Ramos (cell line): Measurements from ENCODE around the gene TMEM132C.

Experiments
- in situ Hi-C: fragments of 300-500 bp; cut with MboI; formaldehyde crosslinking; loops from one replicate; pipeline ENCODE4 v1.14.3; 2022; ENCODE audit warnings: low sequenced_read_pairs; ENCODE audit not compliant: unreplicated experiment

Gene TMEM132C

GRCh38 chr12:128637642-128638606 is 371.0 kb downstream of the TMEM132C start:
- in situ Hi-C loops: loop anchor here (25.0 kb wide), 1 partner anchor 1274 kb away; the partner anchor contains the start of gene TMEM132D

DNA sequence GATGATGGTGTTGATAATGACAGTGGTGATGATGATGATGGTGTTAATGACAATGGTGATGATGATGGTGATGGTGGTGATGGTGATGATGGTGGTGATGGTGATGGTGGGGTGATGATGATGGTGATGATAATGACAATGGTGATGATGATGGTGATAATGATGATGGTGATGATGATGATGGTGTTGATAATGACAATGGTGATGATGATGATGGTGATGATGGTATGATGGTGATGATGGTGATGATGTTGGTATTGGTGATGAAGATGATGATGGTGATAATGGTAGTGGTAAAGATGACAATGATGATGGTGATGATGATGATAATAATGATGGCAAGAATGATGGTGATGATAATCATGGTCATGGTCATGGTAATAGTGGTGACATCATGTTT is 372.1 kb downstream of the TMEM132C start:
- in situ Hi-C loops: loop anchor here (25.0 kb wide), 1 partner anchor 1273 kb away; the partner anchor contains the start of gene TMEM132D

DNA sequence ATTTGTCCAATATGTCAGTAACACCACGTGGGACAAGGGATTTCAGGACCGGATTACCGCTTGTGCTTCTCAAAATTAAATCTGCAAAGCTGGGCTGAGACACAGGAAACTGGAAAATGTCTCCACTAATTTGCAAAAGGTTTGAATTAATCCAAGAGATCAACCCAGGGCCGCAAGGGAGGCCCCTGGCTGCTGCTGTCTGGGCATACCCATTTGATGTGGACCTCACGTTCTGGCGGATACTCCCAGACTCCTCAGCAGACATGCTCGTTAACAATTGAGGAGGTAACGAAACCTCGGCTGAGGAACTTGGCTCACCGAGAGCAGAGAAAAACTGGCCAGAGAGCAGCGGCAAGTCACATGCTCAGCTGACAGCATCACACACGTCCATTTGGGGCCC is 376.2 kb downstream of the TMEM132C start:
- in situ Hi-C loops: loop anchor here (25.0 kb wide), 1 partner anchor 1269 kb away; the partner anchor contains the start of gene TMEM132D

DNA sequence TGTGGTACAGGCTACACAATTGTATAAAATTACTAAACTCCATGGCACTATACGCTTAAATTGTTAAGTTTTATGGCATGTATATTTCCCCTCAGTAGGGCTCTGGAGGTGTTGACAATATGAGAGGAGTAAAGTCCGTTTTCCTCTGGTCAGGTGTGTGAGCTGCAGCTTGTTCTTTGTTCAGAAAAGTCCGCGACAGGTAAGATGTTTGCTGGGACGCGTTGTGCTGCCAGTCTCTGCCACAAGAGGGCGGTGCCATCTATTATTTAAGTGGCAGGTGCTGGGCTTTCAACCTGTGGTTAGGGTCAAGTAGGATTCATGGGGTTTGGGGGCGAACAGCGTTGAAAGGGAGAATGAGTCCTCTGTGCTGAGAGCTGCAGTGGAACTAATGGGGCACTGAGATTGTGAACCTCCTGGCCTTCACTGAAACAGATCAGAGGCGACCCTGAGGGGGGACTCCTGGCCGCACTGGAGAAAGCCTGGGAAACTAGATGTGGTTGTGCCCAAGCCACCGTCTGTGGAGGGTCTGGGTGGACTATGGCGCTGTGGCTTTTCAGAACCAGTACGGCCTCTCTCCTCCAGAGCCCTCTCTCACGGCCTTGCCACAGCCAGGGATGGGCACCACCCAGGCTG is 377.8 kb downstream of the TMEM132C start:
- in situ Hi-C loops: loop anchor here (25.0 kb wide), 1 partner anchor 1268 kb away; the partner anchor contains the start of gene TMEM132D

DNA sequence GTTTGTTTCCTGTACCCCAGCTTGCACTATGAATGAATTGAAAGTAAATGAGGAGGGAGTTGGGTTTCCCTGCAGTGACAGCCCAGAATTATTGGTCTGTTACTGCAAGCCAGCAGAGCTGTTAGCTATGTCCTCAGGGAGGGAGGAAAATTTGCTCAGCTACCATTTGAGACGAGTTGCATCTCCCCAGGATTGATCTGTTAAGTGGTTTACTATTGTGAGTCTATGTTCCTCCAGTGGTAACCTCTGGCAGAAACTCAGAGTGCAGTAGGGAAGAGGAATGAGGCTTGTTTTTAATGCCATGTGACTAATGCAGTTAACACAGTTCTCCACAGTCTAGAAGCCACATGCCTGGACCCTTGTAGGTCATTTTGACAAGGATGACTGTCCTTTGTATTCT is 382.9 kb downstream of the TMEM132C start:
- in situ Hi-C loops: loop anchor here (25.0 kb wide), 1 partner anchor 1262 kb away; the partner anchor contains the start of gene TMEM132D

- in situ Hi-C loops: no loop called here
Measured at GRCh38 chr12:128652136-128652751, 385.3 kb downstream of the TMEM132C start.

GRCh38 chr12:128654468-128654867 is 387.5 kb downstream of the TMEM132C start:
- in situ Hi-C loops: no loop called here

DNA sequence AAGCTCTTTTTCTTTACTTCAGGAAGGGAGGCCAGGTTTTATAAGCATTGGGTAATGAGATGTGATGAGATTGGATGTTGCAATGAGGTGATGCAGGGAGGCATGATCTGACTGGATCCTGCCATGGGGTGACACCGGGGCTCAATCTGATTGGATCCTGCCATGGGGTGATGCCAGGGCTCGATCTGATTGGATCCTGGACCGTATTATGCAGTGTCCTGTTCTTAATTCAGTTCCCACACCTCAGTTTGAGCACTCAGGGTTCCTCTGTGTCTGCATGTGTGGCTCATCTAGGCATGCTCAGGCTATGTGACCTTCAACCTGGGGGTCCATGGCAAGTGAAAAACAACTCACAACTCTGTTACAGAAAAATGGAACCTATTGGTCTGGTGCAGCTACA is 390.4 kb downstream of the TMEM132C start:
- in situ Hi-C loops: no loop called here

GRCh38 chr12:128660532-128661225 is 393.7 kb downstream of the TMEM132C start:
- in situ Hi-C loops: no loop called here

- in situ Hi-C loops: no loop called here
Measured at GRCh38 chr12:128661226-128661569, 394.2 kb downstream of the TMEM132C start.

DNA sequence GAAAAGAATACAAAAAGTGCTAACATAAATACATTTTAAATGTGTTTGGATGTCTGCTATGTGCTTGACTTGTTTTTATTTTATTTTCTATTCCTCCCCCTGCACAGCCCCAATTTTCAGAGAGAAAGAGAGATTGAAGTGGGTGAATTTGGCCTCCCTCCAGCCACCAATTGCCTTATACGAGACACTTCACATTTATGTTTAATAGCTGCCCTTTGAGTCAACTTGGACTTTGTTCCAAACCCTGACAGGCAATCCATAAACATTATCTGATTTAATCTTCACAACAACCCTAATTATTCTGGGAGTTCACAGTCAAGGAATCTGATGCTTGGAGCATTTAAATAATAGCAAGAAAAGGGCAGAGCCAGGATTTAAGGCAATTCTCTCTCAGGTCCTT is 395.1 kb downstream of the TMEM132C start:
- in situ Hi-C loops: no loop called here

- in situ Hi-C loops: no loop called here
Measured at GRCh38 chr12:128664501-128664900, 397.5 kb downstream of the TMEM132C start.

GRCh38 chr12:128667193-128667592 is 400.2 kb downstream of the TMEM132C start:
- in situ Hi-C loops: no loop called here

GRCh38 chr12:128671528-128672042 is 404.6 kb downstream of the TMEM132C start:
- in situ Hi-C loops: no loop called here

DNA sequence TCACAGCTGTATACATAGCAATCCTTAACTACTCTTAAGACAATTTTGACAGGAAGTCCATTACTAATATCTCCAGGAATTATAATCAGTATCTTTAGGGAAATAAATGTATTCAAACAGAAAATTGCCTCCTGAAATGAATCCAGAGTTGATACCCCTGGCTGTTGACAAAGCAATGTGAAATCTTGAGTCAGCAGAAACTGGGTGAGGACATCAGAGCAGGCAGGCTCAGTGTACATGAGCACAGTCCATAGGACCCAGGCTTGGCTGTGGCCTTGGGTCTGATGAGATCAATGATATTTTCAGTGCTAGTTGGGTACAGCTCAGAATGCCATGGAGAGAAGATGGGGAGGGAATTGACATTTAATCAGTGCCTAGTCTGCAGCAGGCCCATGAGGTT is 405.5 kb downstream of the TMEM132C start:
- in situ Hi-C loops: no loop called here

GRCh38 chr12:128672893-128673292 is 405.9 kb downstream of the TMEM132C start:
- in situ Hi-C loops: no loop called here

DNA sequence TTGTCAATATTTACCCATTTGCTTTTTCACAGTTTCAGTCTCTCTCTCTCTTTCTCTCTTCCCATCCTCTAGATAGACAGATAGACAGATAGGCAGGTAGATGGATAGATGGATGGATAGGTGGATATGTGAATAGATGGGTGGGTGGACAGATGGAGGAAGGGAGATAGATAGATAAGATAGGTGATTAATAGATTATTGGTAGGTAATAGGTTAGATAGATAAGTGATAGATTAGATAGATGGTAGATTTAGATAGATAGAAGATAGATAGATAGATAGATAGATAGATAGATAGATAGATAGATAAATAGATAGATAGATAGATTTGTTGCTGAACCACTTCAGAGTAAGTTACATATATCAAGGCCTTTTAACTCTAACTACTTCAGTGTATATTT is 408.6 kb downstream of the TMEM132C start:
- in situ Hi-C loops: no loop called here

DNA sequence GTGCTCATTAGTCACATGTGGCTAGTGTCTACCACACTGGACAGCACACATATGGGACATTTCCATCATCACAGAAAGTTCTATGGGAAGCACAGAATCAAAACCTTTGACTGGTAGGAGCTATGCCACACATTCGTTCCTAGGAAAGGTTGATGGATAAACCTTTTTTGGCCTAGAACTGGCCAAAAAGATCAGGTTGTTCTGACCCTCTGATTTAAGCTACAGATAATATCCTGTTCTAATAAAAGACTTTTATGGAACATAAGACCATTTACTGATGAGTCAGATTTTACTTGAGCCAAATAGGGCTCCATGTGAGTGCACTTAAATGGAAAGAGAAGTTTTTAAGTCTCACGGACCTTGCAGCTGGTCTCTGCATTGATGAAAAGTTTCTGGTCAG is 413.6 kb downstream of the TMEM132C start:
- in situ Hi-C loops: no loop called here

- in situ Hi-C loops: no loop called here
Measured at GRCh38 chr12:128682548-128683275, 415.7 kb downstream of the TMEM132C start.
